Urothelium cell line (cell line): ENCODE data around the gene ZNF800.
A peak's percentile ranks its signal among the peaks of the same experiment; 100 is the strongest.
"Not testable (repeated sequence)": the region's sequence is repeated elsewhere in the genome, so short reads cannot be mapped to it uniquely, and the experiment has no call there.

ENCODE experiments used
- DNase-seq: peaks from one replicate; pipeline ENCODE4 v3.0.0; 2011; ENCODE audit warnings: low spot score, mixed read lengths
- FAIRE-seq: peaks from 2 replicates; lab custom pipeline; 2011; peaks lifted over from hg19 to GRCh38; lab: Jason Lieb, UNC

The ZNF800 gene, protein sequence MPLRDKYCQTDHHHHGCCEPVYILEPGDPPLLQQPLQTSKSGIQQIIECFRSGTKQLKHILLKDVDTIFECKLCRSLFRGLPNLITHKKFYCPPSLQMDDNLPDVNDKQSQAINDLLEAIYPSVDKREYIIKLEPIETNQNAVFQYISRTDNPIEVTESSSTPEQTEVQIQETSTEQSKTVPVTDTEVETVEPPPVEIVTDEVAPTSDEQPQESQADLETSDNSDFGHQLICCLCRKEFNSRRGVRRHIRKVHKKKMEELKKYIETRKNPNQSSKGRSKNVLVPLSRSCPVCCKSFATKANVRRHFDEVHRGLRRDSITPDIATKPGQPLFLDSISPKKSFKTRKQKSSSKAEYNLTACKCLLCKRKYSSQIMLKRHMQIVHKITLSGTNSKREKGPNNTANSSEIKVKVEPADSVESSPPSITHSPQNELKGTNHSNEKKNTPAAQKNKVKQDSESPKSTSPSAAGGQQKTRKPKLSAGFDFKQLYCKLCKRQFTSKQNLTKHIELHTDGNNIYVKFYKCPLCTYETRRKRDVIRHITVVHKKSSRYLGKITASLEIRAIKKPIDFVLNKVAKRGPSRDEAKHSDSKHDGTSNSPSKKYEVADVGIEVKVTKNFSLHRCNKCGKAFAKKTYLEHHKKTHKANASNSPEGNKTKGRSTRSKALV

GRCh38 chr7:127392566-127393367 is at the start of gene ZNF800:
Gene ZNF800, minus strand, starts transcription at chr7:127392708. Its CDS starts 1,151 bp downstream, at chr7:127391557.
- DNase-seq (peak; percentile 90), FAIRE-seq (no peak)

DNA sequence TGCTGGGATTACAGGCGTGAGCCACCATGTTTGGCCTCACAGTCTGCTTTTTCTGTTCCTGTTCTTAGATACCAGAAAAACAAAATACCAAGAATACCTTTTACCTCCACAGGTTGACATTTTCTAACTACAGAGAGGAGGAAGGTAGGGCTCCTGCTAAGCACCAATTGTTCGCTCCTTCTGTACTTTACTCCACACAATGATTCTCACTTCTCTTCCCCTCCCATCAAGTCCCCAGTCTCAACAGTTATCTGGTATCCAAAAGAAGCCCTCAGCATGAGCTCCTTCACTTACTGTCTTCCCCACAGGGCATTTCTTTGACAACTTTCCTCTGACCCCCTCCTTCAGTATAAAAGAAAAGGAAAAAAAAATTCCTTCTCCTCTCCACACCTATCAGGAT is 47.7 kb upstream of the ZNF800 start:
- DNase-seq (no peak), FAIRE-seq (no peak)

DNA sequence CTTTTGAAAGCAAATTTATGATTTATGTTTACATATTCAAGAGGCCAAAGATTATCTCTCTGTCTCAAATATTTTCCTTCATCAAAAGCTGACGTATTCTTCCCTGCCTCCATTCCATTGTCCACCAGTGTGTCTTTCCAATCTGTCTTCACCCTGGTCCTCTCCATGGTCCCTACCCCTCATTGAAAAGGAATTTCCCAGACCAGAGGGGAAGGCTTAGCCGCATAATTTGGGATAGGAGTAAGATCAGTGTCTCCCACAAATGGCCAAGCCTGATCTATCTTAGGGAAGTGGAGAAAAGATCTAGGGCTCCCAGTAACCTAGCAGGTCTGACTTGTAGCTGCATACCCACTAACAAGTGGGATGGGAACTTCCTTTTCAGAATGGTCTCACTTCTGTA is 46.3 kb upstream of the ZNF800 start:
- FAIRE-seq = no peak
- no peak for DNase-seq

GRCh38 chr7:127437837-127438236 is 45.3 kb upstream of the ZNF800 start:
- DNase-seq (peak; percentile 42), FAIRE-seq (no peak)

GRCh38 chr7:127437241-127437640 is 44.7 kb upstream of the ZNF800 start:
- no peak for DNase-seq
- FAIRE-seq = no peak

GRCh38 chr7:127429281-127429680 is 36.8 kb upstream of the ZNF800 start:
- FAIRE-seq, DNase-seq: not testable (repeated sequence)

- DNase-seq (no peak), FAIRE-seq (no peak)
Observed at GRCh38 chr7:127419196-127419595, 26.7 kb upstream of the ZNF800 start.

DNA sequence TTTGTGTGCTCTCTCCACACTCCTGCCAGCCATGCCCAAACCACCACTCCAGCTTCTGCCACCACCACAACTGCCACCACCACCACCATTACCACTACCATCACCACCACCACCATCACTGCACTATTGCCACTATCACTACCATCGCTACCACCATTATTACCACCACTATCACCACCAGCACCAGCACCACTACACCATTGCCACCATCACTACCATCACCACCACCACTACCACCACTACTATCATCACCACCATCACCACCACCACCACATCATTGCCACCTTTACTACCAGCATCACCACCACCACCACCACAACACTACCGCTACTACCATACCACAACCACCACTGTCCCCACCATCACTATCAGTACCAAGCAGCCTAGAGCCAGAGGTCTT is 26.0 kb upstream of the ZNF800 start:
- DNase-seq = no peak
- no peak for FAIRE-seq

- no peak for DNase-seq
- FAIRE-seq = no peak
Observed at GRCh38 chr7:127417346-127417745, 24.8 kb upstream of the ZNF800 start.

GRCh38 chr7:127415060-127415742 is 22.7 kb upstream of the ZNF800 start:
- FAIRE-seq (no peak), DNase-seq (no peak)

DNA sequence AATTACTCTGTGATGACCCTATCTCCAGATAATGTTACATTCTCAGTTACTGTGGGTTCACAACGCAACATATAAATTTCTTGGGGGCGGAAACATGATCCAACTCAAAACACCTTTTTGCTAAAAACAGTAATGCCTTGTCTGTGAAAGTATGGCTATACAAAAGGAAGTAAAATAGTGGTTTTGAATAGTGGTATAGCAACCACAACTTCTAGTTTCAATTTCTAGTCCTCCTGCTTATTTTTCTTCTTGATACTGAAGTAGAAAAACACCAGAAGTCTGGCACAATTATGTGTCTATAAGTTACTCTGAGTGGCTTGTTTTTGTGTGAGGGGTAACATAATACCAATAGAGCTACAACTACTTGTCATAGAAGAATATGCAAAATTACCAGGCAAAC is 21.5 kb upstream of the ZNF800 start:
- DNase-seq (no peak), FAIRE-seq (no peak)

- FAIRE-seq = no peak
- DNase-seq = no peak
Observed at GRCh38 chr7:127413326-127413725, 20.8 kb upstream of the ZNF800 start.

GRCh38 chr7:127411176-127411575 is 18.7 kb upstream of the ZNF800 start:
- FAIRE-seq = no peak
- no peak for DNase-seq

DNA sequence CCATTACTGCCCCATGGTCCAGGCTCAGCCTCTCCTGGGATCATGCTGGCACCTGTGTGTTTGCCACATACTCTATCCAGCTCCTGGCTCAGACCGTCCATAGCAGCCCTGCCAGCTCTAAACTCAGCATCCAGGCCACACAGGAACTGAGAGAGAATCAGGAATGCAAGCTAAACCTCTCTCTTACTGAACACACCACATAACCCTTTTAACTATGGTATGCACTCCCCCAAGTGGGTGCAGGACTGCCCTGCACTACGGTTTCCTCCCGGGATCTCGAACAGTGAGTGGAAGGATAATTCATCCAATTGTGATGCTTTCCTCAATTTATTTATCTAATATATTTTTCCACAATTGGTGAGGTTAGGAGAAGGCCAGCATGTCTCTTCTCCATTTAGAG is 17.1 kb upstream of the ZNF800 start:
- no peak for DNase-seq

DNA sequence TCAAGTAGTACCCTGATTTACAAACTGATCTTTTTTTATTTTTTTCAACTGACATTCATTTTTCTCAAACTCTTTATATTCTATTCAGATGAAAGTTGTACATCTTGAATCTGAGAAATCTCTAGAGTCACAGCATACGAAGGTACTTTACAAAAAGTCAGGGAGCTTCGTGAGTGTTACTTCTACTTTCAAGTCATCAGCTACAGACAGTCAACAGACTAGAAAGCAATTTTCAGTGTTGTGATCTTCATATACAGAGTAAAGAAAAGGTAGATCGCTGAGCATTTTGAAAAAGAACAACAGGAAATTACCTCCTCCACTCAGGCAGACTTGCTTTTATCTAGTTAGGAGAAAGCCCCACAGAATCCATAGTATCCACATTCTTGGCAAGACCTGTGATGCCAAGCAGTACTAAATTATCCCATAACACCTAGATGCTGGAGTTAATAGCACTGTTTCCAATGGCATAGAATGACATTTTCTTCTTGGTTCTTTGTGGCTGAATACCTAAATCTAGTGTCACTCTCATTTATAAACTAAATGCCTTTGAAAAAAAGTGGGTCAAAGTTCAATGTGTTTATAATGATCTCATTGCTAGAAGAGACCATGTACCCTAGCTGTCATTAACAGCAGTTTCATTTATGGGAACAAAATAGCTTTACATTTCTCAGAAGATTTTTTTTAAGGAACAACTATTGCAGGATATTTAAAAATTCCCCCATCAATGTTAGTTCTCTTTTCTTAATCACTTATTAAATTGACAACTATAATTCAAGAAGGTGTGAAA is 12.0 kb upstream of the ZNF800 start:
- DNase-seq (no peak), FAIRE-seq (no peak)

More for the DNA sequence above, 17.1 kb upstream of the ZNF800 start:
- no peak for FAIRE-seq

DNA sequence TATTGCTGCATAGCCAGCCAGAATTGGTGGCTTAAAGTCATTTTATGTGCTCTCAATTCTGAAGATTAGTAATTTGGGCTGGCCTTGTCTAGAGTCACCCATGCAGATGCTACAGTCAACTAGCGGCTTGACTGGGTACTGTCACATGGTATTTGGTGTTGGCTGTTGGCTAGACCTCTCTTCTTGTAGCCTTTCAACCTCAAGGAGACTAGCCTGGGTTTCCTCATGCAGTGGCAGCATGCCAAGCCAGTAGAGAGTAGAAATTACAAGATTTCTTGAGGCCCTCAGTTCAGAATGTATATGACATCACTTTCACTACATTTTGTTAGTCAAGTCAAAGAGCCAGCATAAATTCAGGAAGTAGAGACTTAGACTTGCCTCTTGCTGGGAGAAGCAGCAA is 3.7 kb upstream of the ZNF800 start:
- DNase-seq (no peak), FAIRE-seq (no peak)

GRCh38 chr7:127395104-127395503 is 2.6 kb upstream of the ZNF800 start:
- not testable (repeated sequence) for FAIRE-seq, DNase-seq

DNA sequence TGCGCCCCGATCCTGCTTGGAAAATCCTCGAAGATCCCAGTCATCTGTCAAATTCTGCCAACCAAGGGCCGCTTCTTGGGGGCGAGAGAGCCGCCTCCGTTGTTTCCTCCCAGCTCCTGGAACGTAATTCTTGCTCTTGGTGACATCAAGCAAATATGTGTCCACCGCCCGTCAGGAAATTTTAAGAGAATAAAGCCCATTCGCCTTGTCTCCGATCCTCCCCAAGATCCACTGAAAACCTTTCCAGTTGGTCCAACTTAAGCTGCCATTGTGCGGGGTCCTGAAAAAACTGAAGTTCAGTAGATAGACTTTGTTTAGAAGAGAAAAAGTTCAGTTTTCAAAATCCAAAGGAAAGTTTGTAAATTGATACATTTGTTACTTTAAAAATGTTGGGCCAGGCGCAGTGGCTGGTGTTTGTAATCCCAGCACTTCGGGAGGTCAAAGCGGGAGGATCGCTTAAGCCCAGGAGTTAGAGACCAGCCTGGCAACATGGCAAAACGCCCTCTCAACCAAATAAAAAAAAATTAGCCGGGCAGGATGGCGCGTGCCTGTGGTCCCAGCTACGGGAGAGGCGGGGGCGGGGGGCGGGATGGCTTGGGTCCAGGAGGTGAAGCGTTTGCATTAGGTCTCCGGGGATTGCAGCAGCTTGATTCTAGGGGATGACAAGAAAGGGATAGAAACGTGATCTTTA is 1.0 kb upstream of the ZNF800 start:
- FAIRE-seq (no peak), DNase-seq (peak; percentile 2)

DNA sequence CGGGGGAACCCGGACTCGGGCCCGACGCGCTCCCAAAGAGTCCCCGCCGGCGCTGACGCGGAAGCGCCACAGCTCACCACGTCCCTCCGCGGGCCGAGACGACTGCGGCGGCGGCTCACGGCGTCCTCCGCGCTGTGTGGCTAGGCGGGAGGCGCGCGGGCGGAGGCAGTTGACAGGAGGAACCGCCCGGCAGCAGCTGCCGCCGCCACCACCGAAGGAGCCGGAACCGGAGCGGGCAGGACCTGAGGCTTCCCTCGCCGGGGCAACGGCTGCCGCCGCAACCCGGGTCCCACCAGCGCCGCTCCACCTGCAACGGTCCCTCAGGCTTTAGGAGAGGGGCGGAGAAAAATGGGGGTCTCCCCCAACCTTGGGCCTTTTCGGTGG is 334 bp downstream of the ZNF800 start:
- peak; percentile 25 for DNase-seq
- FAIRE-seq = no peak
